Kidney capillary endothelial cell (primary cell): ENCODE measurements around the gene RABAC1.
"Not testable (repeated sequence)": the region's sequence is repeated elsewhere in the genome, so short reads cannot be mapped to it uniquely, and the experiment has no call there.

ENCODE experiments used
- DNase-seq: peaks from one replicate; pipeline ENCODE4 v3.0.0-alpha.2; 2018; ENCODE audit warnings: low spot score

RABAC1 gene, protein sequence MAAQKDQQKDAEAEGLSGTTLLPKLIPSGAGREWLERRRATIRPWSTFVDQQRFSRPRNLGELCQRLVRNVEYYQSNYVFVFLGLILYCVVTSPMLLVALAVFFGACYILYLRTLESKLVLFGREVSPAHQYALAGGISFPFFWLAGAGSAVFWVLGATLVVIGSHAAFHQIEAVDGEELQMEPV

GRCh38 chr19:41959056-41960053 lies at the start of gene RABAC1:
Gene RABAC1 (minus strand): TSS chr19:41959321. CDS start chr19:41959292, 29 bp downstream.
- peak; percentile 86 for DNase-seq

- no peak for DNase-seq
Observed at GRCh38 chr19:42006569-42006968, 47.4 kb upstream of the RABAC1 start.

GRCh38 chr19:42005504-42005903 lies 46.4 kb upstream of the RABAC1 start:
- DNase-seq = no peak

DNA sequence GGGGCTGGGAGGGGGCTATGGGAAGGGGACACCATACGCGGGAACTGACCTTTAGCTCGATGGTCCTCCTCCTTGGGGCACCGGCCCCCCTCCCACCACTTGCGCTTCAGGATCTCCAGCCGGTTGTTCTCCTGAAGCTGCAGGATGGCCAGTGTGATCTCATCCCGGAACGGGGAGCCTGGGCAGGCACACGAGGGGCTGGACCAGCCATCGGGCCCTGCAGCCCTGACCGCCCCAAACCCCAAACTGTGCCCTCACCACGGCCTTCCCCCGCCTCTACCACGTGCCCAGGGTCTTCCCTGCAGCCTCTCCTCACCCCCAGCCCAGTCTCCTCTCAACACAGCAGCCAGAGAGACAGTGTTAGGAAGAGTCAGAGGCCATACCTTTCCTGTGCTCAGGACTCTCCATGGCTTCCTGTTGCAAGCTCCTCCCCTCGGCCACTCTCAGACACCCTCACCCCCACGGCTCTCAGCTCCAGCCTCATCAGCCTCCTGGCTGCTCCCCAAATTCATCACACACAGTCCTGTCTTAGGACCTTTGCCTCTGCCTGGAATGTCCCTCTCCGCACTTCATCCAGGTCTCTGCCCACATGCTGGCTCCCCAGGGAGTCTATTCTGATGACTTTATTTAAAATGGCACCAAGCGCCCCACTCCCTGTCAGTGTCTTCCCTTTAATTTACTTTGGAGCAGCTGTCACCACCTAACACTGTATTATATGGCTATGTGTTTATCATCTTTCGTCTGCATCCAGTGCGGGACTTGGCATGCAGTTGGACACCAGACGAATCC lies 44.6 kb upstream of the RABAC1 start:
- DNase-seq = no peak

- DNase-seq = no peak
Observed at GRCh38 chr19:41999878-42000208, 40.7 kb upstream of the RABAC1 start.

GRCh38 chr19:41999071-41999877 lies 40.2 kb upstream of the RABAC1 start:
- no peak for DNase-seq

GRCh38 chr19:41998246-41999020 lies 39.3 kb upstream of the RABAC1 start:
- DNase-seq = peak; percentile 10

- DNase-seq = no peak
Observed at GRCh38 chr19:41997851-41998229, 38.7 kb upstream of the RABAC1 start.

DNA sequence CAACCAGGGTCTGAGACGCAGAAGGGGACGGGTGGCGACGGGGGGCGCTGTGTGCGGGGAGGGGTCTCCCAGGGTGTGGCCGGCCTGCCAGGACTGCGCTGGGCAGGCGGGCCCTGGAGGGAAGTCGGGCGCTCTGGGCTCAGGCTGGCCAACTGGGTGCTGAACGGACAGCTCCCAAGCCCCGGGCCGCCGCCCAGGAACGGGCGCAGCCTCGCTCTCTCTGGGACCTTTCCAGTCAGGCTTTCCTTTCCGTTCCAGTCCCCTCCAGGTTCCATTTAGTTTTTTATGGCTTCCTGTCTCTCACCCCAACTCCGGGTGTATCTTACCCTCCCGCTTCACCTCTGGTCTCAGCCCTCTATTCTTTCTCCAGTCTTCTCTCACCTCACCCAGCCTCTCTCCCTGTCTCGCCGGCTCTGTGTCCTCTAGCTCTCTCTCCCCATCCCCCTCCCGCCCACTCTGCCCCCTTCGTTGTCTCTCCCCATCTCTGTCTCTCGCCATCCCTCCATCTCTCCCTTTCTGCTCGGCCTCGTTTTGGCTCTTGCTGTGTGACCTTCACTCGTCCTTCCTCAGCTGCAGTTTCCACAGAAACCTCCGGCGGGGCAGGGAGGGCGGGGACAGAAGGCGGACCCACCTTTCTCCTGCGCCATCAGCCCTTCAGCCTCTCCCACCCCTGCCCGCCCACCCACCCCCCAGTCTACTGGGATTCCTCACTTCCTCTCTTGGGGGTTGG lies 38.2 kb upstream of the RABAC1 start:
- peak; percentile 11 for DNase-seq

GRCh38 chr19:41995959-41996797 lies 37.1 kb upstream of the RABAC1 start:
- DNase-seq = no peak

DNA sequence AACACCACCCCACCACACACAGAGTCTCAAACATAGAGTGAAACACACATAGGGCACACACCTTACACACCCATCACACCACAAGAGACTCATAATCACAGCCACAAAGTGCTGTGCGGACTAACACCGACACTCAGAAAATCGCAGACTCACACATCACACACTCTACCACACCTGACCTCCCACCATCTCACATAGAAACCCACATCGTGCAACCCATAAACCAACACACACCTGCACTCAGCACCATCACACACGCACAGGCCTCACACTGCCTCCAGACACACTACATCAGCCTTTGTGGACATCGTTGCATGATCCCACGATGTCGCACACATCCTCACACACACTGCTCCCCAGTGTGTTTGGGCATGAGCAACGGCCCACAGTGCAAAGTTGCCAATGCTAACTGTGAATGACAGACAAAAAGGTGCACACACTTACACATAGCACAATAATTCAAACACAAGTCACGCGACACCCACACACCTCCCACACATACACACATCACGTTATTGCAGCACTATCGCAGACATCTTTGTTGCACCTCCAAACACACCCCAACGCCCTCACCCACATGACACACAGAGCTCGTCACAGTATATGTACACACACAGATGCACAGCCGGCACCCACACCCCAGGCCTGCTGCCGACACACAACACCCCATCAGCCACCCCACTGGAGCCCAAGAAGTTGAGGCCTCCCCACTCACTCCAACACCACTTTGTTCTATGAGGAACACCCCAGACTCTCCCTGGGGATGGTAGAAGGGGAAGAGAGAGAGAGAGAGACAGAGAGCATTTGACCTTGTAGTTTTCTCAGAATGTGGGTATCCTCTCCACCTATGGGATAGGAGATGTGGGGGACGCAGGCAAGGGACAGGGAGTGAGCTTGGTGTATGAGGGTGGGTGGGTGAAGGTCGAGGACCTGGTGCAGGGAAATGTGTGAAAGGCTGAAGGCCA lies 36.2 kb upstream of the RABAC1 start:
- no peak for DNase-seq

DNA sequence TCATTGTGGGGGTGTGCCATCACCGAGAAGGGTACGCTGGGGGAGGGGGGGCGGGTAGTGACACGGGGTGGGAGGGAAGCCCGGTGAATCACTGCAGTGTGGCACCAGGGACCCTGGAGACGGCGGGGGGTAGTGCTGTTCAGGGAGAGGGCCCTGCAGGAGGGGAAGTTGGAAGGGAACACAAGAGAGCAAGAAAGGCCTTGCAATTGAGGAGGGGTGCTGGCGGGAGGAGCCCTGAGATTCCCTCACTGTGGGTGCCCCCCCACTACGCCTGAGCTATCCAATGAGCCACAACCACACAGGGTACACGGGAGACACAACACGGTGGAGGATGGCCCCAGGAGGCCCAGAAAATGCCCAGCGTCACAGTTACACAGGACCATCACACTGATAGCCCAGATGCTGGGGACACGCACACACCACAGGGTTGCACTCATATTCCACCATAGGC lies 35.4 kb upstream of the RABAC1 start:
- DNase-seq = no peak

GRCh38 chr19:41993612-41994483 lies 34.7 kb upstream of the RABAC1 start, which contains the start of gene ATP1A3:
Gene ATP1A3 (minus strand): TSS chr19:41994230. CDS start chr19:41994076, 154 bp downstream.
- DNase-seq = peak; percentile 21

DNA sequence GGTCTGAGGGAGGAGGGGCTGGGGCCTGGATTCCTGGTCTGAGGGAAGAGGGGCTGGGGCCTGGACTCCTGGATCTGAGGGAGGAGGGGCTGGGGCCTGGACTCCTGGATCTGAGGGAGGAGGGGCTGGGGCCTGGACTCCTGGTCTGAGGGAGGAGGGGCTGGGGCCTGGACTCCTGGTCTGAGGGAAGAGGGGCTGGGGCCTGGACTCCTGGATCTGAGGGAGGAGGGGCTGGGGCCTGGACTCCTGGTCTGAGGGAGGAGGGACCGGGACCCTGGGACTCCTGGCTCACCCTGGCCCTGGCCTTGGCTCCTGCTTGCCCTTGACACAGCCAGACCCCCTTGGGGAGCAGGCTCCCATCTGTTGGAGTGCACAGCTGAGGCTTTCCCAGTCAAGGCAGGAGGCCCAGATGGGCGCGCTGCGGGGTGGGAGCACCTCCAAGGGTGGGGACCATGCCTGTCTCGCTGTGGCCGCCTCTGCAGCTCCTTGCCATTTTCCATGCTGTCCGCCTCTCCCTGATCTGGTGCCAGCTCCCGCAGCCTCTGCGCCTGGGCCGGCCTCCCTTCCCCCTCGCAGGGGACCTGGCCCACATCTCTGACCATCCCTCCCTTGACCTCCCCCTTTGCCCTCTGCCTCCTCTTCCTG lies 32.9 kb upstream of the RABAC1 start:
- DNase-seq = not testable (repeated sequence)

DNA sequence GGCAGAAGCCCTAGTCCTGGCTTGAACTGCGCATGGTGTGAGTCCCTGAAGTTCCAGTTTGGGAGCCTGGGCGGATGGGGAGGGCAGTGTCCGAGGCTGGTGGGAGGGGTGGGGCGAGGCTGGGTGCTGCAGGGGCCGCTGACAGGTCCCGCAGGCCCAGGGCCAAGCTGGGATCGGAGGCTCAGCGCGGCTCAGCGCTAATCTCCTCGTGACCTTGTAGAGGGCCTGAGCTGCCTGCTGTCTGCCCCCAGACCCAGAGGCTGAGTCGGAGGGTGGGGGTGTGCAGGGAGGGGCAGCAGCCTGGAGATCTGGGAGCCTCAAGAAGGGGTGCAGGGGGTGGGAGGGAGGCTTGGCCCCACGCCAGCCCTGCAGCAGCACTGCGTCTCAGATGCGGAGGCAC lies 31.9 kb upstream of the RABAC1 start:
- DNase-seq = no peak

- no peak for DNase-seq
Observed at GRCh38 chr19:41990615-41991014, 31.5 kb upstream of the RABAC1 start.
